ENCODE results near the gene FAM50A.
"Not testable (repeated sequence)": the region's sequence is repeated elsewhere in the genome, so short reads cannot be mapped to it uniquely, and the experiment has no call there.

Gene FAM50A

GRCh38 chrX:154490414-154491083 is 46.6 kb downstream of the FAM50A start, which contains the start of gene SLC10A3:
SLC10A3 (minus strand) TSS chrX:154490629; CDS start chrX:154488940, 1,689 bp downstream.
- TF ChIP-seq CTCF (conservative IDR thresholded peaks at IDR 0.05; ENCODE audit: low read depth, low read length): no peak
- peak within 1 kb of the TSS; percentile 68 for H3K4me3 ChIP-seq (ENCODE audit: low read depth, low read length)
- peak; percentile 94 for DNase-seq (ENCODE audit: low read depth)

GRCh38 chrX:154494715-154495114 is 50.8 kb downstream of the FAM50A start:
- no peak for DNase-seq (ENCODE audit: low read depth)
- no peak for TF ChIP-seq CTCF (conservative IDR thresholded peaks at IDR 0.05; ENCODE audit: low read depth, low read length)
- H3K4me3 ChIP-seq (ENCODE audit: low read depth, low read length): no peak overlapping the region

GRCh38 chrX:154495472-154495922 is 51.6 kb downstream of the FAM50A start:
- no peak for TF ChIP-seq CTCF (conservative IDR thresholded peaks at IDR 0.05; ENCODE audit: low read depth, low read length)
- no peak for DNase-seq (ENCODE audit: low read depth)
- H3K4me3 ChIP-seq (ENCODE audit: low read depth, low read length): no peak overlapping the region

GRCh38 chrX:154496591-154497137 is 52.7 kb downstream of the FAM50A start:
- not testable (repeated sequence) for DNase-seq (ENCODE audit: low read depth); H3K4me3 ChIP-seq (ENCODE audit: low read depth, low read length)
